GM12878 (cell line): ENCODE results near the gene ADAMTS2. TPM values are rescaled to one million over a fixed set of nuclear protein-coding genes. Genes with fewer than 3 reads are reported as not detected.

Experiments used
- ATAC-seq: fragments of 200-7000 bp; cut with Tn5 transposase; 3 replicates; pipeline ENCODE4 v1.9.1; 2020; ENCODE audit warnings: mild to moderate bottlenecking, moderate library complexity
- BruUV-seq: library from RNA; stranded (reverse); fragments of 400-500 nt; replicated peaks from 2 replicates; lab custom pipeline; 2021; lab: Mats Ljungman, UMichigan
- CTCF ChIA-PET: fragments of 300-600 bp; sonication (Branson Sonifier 250); formaldehyde crosslinking; extraction: SDS; loops from one replicate; lab custom pipeline; 2021; ENCODE audit warnings: inconsistent platforms; lab: Yijun Ruan, JAX
- POLR2A ChIA-PET: fragments of 350-600 bp; formaldehyde crosslinking; extraction: SDS; loops from one replicate; lab custom pipeline; 2021; ENCODE audit warnings: inconsistent platforms; lab: Charles Lee
- RAD21 ChIA-PET: fragments of 300-600 bp; sonication (Branson Sonifier 250); formaldehyde crosslinking; loops from one replicate; lab custom pipeline; 2023; ENCODE audit warnings: antibody characterized with exemption; ENCODE audit not compliant: unreplicated experiment; lab: Charles Lee
- SMC1A ChIA-PET: fragments of 300-600 bp; sonication (Branson Sonifier 250); formaldehyde crosslinking; loops from one replicate; lab custom pipeline; 2023; ENCODE audit not compliant: unreplicated experiment, uncharacterized antibody; lab: Charles Lee
- DNase-seq: peaks from one replicate; pipeline ENCODE4 v3.0.0-alpha.2; 2011; ENCODE audit warnings: low read depth, low spot score
- FAIRE-seq: peaks from 3 replicates; lab custom pipeline; 2011; peaks lifted over from hg19 to GRCh38; lab: Jason Lieb, UNC
- H2AFZ ChIP-seq: 2 replicates; pipeline ENCODE4 v1.6.0; 2011; ENCODE audit warnings: low read depth, low read length, control low read depth; ENCODE audit not compliant: control insufficient read depth
- H3K27ac ChIP-seq: 2 replicates; pipeline ENCODE4 v1.5.1; 2011; ENCODE audit warnings: control low read depth; ENCODE audit not compliant: control insufficient read depth, insufficient read depth
- H3K27me3 ChIP-seq, 2 experiments: replicated peaks in 1 of 2; 2 replicates each; pipeline versions ENCODE4 v1.6.0 to v1.6.1; 2011; ENCODE audit warnings: low read length in 1 of 2; ENCODE audit not compliant: control insufficient read depth in 2 of 2, insufficient read depth in 2 of 2
- H3K36me3 ChIP-seq, 2 experiments: 2 replicates each; pipeline ENCODE4 v1.5.1; 2011; ENCODE audit warnings: low read length in 1 of 2; ENCODE audit not compliant: control insufficient read depth in 2 of 2, insufficient read depth in 2 of 2
- H3K4me1 ChIP-seq: 2 replicates; pipeline ENCODE4 v1.6.1; 2011; ENCODE audit warnings: mild to moderate bottlenecking, low read length, moderate library complexity, mixed read lengths; ENCODE audit not compliant: control insufficient read depth, insufficient read depth
- H3K4me2 ChIP-seq: 2 replicates; pipeline ENCODE4 v1.6.0; 2011; ENCODE audit warnings: control low read depth; ENCODE audit not compliant: control insufficient read depth, insufficient read depth
- H3K4me3 ChIP-seq: fragments of 200-600 bp; sonication (generic); 2 replicates; pipeline ENCODE4 v1.5.1; 2016
- H3K79me2 ChIP-seq: 2 replicates; pipeline ENCODE4 v1.6.0; 2011; ENCODE audit warnings: low read length; ENCODE audit not compliant: control insufficient read depth, insufficient read depth
- H3K9ac ChIP-seq: 2 replicates; pipeline ENCODE4 v1.8.0; 2011; ENCODE audit warnings: low read length, control low read depth, mixed read lengths; ENCODE audit not compliant: control insufficient read depth, insufficient read depth
- H3K9me3 ChIP-seq: replicated peaks from 3 replicates; pipeline ENCODE4 v1.5.1; 2011; ENCODE audit warnings: mild to moderate bottlenecking, low read length; ENCODE audit not compliant: control insufficient read depth, insufficient read depth
- H4K20me1 ChIP-seq: 2 replicates; pipeline ENCODE4 v1.6.0; 2011; ENCODE audit not compliant: control insufficient read depth, insufficient read depth
- ATF7 ChIP-seq: fragments of 450-650 bp; IDR thresholded peaks from 2 replicates; pipeline ENCODE4 v1.6.1; 2016; ENCODE audit warnings: low read depth, mild to moderate bottlenecking
- CHD2 ChIP-seq: IDR thresholded peaks from 2 replicates; pipeline ENCODE4 v1.6.1; 2011; ENCODE audit warnings: low read depth, low read length, improper control_type of control experiment, borderline replicate concordance
- DPF2 ChIP-seq: fragments of 450-650 bp; IDR thresholded peaks from 2 replicates; pipeline ENCODE4 v1.6.1; 2017; ENCODE audit warnings: mild to moderate bottlenecking
- EP300 ChIP-seq, 2 experiments: fragments of 150-350 bp in 1 of 2; IDR thresholded peaks; 2 replicates each; pipeline ENCODE4 v1.6.1; 2011 to 2012; ENCODE audit warnings: low read depth in 2 of 2, low read length in 2 of 2, borderline replicate concordance in 1 of 2, improper control_type of control experiment in 1 of 2, inconsistent platforms in 1 of 2; ENCODE audit not compliant: control insufficient read depth in 1 of 2
- FOS ChIP-seq: IDR thresholded peaks from 3 replicates; pipeline ENCODE4 v1.6.1; 2011; ENCODE audit warnings: borderline replicate concordance; ENCODE audit not compliant: insufficient read length; ENCODE audit errors: extremely low read depth
- GABPA ChIP-seq: IDR thresholded peaks from 2 replicates; pipeline ENCODE4 v1.6.1; 2014; ENCODE audit warnings: antibody characterized with exemption, low read depth, mild to moderate bottlenecking, inconsistent platforms
- IRF4 ChIP-seq: IDR thresholded peaks from 2 replicates; pipeline ENCODE4 v1.6.1; 2011; ENCODE audit warnings: low read depth, low read length
- KAT2A ChIP-seq: conservative IDR thresholded peaks from 2 replicates; pipeline ENCODE4 v1.6.1; 2011; ENCODE audit warnings: low read depth, low read length; ENCODE audit not compliant: control insufficient read depth
- MYB ChIP-seq: fragments of 150-350 bp; IDR thresholded peaks from 2 replicates; pipeline ENCODE4 v1.6.1; 2014; ENCODE audit warnings: mild to moderate bottlenecking, low read depth, low read length, borderline replicate concordance
- NFYA ChIP-seq: IDR thresholded peaks from 2 replicates; pipeline ENCODE4 v1.6.1; 2011; ENCODE audit warnings: low read depth, mild to moderate bottlenecking, low read length, improper control_type of control experiment, borderline replicate concordance
- NRF1 ChIP-seq: conservative IDR thresholded peaks from 2 replicates; pipeline ENCODE4 v1.6.1; 2011; ENCODE audit warnings: mild to moderate bottlenecking, low read depth, low read length, improper control_type of control experiment
- PAX5 ChIP-seq: IDR thresholded peaks from 2 replicates; pipeline ENCODE4 v1.6.1; 2011; ENCODE audit warnings: low read depth, low read length, borderline replicate concordance
- RB1 ChIP-seq: fragments of 450-650 bp; formaldehyde crosslinking; IDR thresholded peaks from 2 replicates; pipeline ENCODE4 v1.6.1; 2017; ENCODE audit warnings: mild to moderate bottlenecking, borderline replicate concordance
- RUNX3 ChIP-seq: IDR thresholded peaks from 2 replicates; pipeline ENCODE4 v1.6.1; 2012; ENCODE audit warnings: low read length, inconsistent platforms
- SREBF1 ChIP-seq: IDR thresholded peaks from 2 replicates; pipeline ENCODE4 v1.6.1; 2012; ENCODE audit warnings: mild to moderate bottlenecking, low read length
- SUPT20H ChIP-seq: IDR thresholded peaks from 2 replicates; pipeline ENCODE4 v1.6.1; 2011; ENCODE audit warnings: low read depth, mild to moderate bottlenecking, low read length, moderate library complexity, borderline replicate concordance; ENCODE audit not compliant: control insufficient read depth
- ZSCAN29 ChIP-seq: fragments of 450-650 bp; IDR thresholded peaks from 2 replicates; pipeline ENCODE4 v1.6.1; 2017; ENCODE audit warnings: mild to moderate bottlenecking, moderate library complexity
- WGBS: methylation state at CpG from one replicate; pipeline ENCODE4 v1.1.6; 2016; ENCODE audit warnings: low lambda C conversion rate; ENCODE audit not compliant: insufficient replicate concordance, insufficient coverage; ENCODE audit errors: missing lambda C conversion rate; 5-methylcytosine and 5-hydroxymethylcytosine counted together
- in situ Hi-C: fragments of 300-500 bp; cut with MboI; formaldehyde crosslinking; loops from 9 replicates; pipeline ENCODE4 v1.14.3; 2018; ENCODE audit warnings: mixed read lengths
- intact Hi-C: fragments of 100-400 bp; cut with micrococcal nuclease; formaldehyde crosslinking; loops from one replicate; pipeline ENCODE4 v1.14.2; 2022; ENCODE audit not compliant: unreplicated experiment
- polyA plus RNA-seq, 11 experiments: library from polyadenylated mRNA; depleted of rRNA in 4 of 11; unstranded in 6 of 11; stranded (reverse) in 5 of 11; fragments of >200 nt; fragmentation: Nextera tagmentation in 4 of 11; fragmentation: Illumina TruSeq in 1 of 11; extraction: Ambion mirVana in 4 of 11; extraction: Trizol in 1 of 11; gene quantifications; 1 replicate in 1 of 11; 2 replicates in 10 of 11; pipeline versions ENCODE4 v1.2.1 to v1.2.3, GENCODE V29; 2011 to 2016; ENCODE audit warnings: inconsistent platforms in 2 of 11, missing spikeins in 2 of 11, low read depth in 1 of 11
- total RNA-seq, 4 experiments: library from RNA; depleted of rRNA in 3 of 4; stranded (reverse); fragments of >200 nt in 3 of 4; fragmentation: Illumina TruSeq in 1 of 4; extraction: Trizol in 1 of 4; gene quantifications; 2 replicates each; pipeline versions ENCODE4 v1.2.1 to v1.2.3, GENCODE V29; 2013 to 2021
- TF ChIP-seq, protein P1 (sequence below): fragments of 450-650 bp; IDR thresholded peaks from 2 replicates; pipeline ENCODE4 v1.6.1; 2017; ENCODE audit warnings: mild to moderate bottlenecking, moderate library complexity
- TF ChIP-seq, protein P2 (sequence below): IDR thresholded peaks from 2 replicates; pipeline ENCODE4 v1.6.1; 2012; ENCODE audit warnings: low read depth, low read length, improper control_type of control experiment

Gene ADAMTS2
- total and polyA plus RNA-seq, 10 of the 15 experiments (the other 5 are each of a cell fraction or from before 2014, with no cell fraction given): 0.03 to 0.05 TPM; not detected in 8

DNA sequence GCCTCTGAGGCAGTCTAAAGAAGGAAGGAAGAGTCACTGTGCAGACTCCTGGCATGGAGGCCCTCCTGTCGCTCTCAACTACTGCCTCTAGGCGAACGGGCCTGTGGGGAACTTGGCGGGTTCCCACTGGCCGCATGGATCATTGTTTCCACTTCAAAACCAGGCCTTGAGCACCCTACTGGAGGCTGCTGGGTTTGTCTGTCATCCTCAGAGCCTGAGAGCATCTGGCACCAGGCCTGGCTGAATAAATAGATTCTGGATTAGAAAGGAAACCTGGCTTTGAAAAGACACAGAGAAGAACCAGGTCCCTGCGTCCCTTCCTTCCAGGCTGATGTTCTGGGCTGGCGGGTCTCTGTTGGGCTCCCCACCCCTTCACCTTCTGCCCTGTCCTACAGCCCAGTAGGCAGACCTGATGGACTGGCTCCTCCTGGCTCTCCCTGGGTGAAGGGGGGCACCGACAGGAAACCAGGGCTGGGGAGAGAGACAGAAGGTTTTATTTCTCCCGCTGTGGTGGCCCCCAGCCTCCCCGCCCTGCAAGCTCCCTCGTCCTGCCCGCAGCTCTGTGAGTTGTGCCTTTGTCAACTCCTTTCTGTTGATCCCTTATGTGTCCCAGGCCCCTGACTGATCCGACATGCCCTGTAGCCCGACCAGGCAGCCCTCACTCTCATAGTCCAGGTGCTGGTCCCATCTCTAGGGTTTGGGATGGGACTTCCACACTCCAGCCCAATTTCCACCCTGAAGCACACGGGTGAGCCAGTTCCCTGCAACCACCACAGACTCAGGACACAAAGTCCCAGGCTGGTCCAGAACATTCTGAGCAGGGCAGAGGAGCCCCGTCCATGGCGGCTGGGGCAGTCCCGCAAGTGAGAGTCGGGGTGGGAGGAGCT lies 50.1 kb downstream of the ADAMTS2 start:
- Histone ChIP-seq H3K9me3 (no peaks in the 10 kb centered on the region; the same call in 1 of the 3 replicates), H2AFZ (no peak overlapping the region), H4K20me1 (no peaks in the 10 kb centered on the region), H3K4me1 (no peaks in the 10 kb centered on the region), H3K27me3 (no peaks in the 10 kb centered on the region), H3K4me3 (no peak overlapping the region), H3K27ac (no peak overlapping the region), H3K4me2 (no peak overlapping the region), H3K9ac (no peak overlapping the region), H3K36me3 (no peaks in the 10 kb centered on the region), H3K79me2 (no peaks in the 10 kb centered on the region)
- WGBS: 40% methylated on average over 19 of the region's 19 CpGs
- ATAC-seq: no peak
- intact Hi-C loops (no loop called here), in situ Hi-C loops (no loop called here)
- ChIA-PET POLR2A (no interaction called here), CTCF (no interaction called here), RAD21 (no interaction called here), SMC1A (no interaction called here)
- DNase-seq: no peak
- no TSS peak for BruUV-seq
- no peak for FAIRE-seq
- no peak for TF ChIP-seq EP300 (IDR thresholded peaks at IDR 0.05; ENCODE audit: borderline replicate concordance in 1 of 2, control insufficient read depth in 1 of 2, low read depth in 2 of 2, low read length in 2 of 2)
- TF ChIP-seq PAX5: no peak
- no peak for TF ChIP-seq KAT2A
- no peak for TF ChIP-seq FOS
- TF ChIP-seq MYB: no peak
- TF ChIP-seq ATF7: no peak
- TF ChIP-seq ZSCAN29: no peak
- no peak for TF ChIP-seq GABPA
- no peak for TF ChIP-seq RUNX3
- TF ChIP-seq DPF2: no peak
- TF ChIP-seq SREBF1: no peak
- TF ChIP-seq IRF4: no peak
- no peak for TF ChIP-seq NFYA
- TF ChIP-seq NRF1: no peak
- TF ChIP-seq CHD2: no peak
- TF ChIP-seq, protein P1, sequence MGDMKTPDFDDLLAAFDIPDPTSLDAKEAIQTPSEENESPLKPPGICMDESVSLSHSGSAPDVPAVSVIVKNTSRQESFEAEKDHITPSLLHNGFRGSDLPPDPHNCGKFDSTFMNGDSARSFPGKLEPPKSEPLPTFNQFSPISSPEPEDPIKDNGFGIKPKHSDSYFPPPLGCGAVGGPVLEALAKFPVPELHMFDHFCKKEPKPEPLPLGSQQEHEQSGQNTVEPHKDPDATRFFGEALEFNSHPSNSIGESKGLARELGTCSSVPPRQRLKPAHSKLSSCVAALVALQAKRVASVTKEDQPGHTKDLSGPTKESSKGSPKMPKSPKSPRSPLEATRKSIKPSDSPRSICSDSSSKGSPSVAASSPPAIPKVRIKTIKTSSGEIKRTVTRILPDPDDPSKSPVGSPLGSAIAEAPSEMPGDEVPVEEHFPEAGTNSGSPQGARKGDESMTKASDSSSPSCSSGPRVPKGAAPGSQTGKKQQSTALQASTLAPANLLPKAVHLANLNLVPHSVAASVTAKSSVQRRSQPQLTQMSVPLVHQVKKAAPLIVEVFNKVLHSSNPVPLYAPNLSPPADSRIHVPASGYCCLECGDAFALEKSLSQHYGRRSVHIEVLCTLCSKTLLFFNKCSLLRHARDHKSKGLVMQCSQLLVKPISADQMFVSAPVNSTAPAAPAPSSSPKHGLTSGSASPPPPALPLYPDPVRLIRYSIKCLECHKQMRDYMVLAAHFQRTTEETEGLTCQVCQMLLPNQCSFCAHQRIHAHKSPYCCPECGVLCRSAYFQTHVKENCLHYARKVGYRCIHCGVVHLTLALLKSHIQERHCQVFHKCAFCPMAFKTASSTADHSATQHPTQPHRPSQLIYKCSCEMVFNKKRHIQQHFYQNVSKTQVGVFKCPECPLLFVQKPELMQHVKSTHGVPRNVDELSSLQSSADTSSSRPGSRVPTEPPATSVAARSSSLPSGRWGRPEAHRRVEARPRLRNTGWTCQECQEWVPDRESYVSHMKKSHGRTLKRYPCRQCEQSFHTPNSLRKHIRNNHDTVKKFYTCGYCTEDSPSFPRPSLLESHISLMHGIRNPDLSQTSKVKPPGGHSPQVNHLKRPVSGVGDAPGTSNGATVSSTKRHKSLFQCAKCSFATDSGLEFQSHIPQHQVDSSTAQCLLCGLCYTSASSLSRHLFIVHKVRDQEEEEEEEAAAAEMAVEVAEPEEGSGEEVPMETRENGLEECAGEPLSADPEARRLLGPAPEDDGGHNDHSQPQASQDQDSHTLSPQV: no peak
- TF ChIP-seq SUPT20H: no peak
- TF ChIP-seq, protein P2, sequence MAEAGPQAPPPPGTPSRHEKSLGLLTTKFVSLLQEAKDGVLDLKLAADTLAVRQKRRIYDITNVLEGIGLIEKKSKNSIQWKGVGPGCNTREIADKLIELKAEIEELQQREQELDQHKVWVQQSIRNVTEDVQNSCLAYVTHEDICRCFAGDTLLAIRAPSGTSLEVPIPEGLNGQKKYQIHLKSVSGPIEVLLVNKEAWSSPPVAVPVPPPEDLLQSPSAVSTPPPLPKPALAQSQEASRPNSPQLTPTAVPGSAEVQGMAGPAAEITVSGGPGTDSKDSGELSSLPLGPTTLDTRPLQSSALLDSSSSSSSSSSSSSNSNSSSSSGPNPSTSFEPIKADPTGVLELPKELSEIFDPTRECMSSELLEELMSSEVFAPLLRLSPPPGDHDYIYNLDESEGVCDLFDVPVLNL: no peak
- TF ChIP-seq RB1: no peak
